PC-3 (cell line): Measurements from ENCODE around the gene UBAC2. TPM values are rescaled to one million over a fixed set of nuclear protein-coding genes. Genes with fewer than 3 reads are reported as not detected.

ENCODE experiments used
- ATAC-seq: fragments of 200-7000 bp; cut with Tn5 transposase; 2 replicates; pipeline ENCODE4 v1.9.1; 2020; ENCODE audit warnings: mild to moderate bottlenecking, moderate library complexity
- BruUV-seq: library from RNA; stranded (reverse); fragments of 400-500 nt; replicated peaks from 2 replicates; lab custom pipeline; 2021; lab: Mats Ljungman, UMichigan
- CTCF ChIA-PET: fragments of 300-600 bp; sonication (Branson Sonifier 250); formaldehyde crosslinking; loops from one replicate; lab custom pipeline; 2022; ENCODE audit warnings: antibody characterized with exemption; lab: Charles Lee
- POLR2A ChIA-PET: fragments of 300-600 bp; sonication (Branson Sonifier 250); formaldehyde crosslinking; loops from one replicate; lab custom pipeline; 2022; ENCODE audit warnings: antibody characterized with exemption; ENCODE audit not compliant: unreplicated experiment; lab: Charles Lee
- DNase-seq: peaks from one replicate; pipeline ENCODE4 v3.0.0-alpha.2; 2015
- H2AFZ ChIP-seq: fragments of 300-600 bp; sonication (generic); 2 replicates; pipeline ENCODE4 v1.6.0; 2016; ENCODE audit warnings: antibody characterized with exemption, low read length
- H3F3A ChIP-seq: fragments of 300-600 bp; sonication (generic); one replicate; pipeline ENCODE4 v1.6.0; 2017; ENCODE audit warnings: antibody characterized with exemption, low read length, control low read depth, mild to moderate bottlenecking; ENCODE audit not compliant: unreplicated experiment
- H3K27ac ChIP-seq: fragments of 300-600 bp; sonication (generic); 2 replicates; pipeline ENCODE4 v1.5.1; 2016; ENCODE audit warnings: mild to moderate bottlenecking, low read length
- H3K27me3 ChIP-seq: fragments of 300-600 bp; sonication (generic); 2 replicates; pipeline ENCODE4 v1.6.1; 2016; ENCODE audit warnings: low read length, mixed read lengths
- H3K36me3 ChIP-seq: fragments of 300-600 bp; sonication (generic); 2 replicates; pipeline ENCODE4 v1.6.1; 2016; ENCODE audit warnings: low read depth, mixed run types, low read length, mixed read lengths
- H3K4me1 ChIP-seq: fragments of 300-600 bp; sonication (generic); 2 replicates; pipeline ENCODE4 v1.5.1; 2016; ENCODE audit warnings: low read length; ENCODE audit not compliant: insufficient read depth
- H3K4me2 ChIP-seq: fragments of 300-600 bp; sonication (generic); 2 replicates; pipeline ENCODE4 v1.6.0; 2016; ENCODE audit warnings: low read length
- H3K4me3 ChIP-seq: fragments of 300-600 bp; sonication (generic); 2 replicates; pipeline ENCODE4 v1.5.1; 2016; ENCODE audit warnings: mild to moderate bottlenecking, low read length, mixed read lengths
- H3K79me2 ChIP-seq: fragments of 300-600 bp; sonication (generic); 2 replicates; pipeline ENCODE4 v1.6.1; 2017; ENCODE audit warnings: low read length, mixed read lengths
- H3K9ac ChIP-seq: fragments of 300-600 bp; sonication (generic); 2 replicates; pipeline ENCODE4 v1.6.0; 2016; ENCODE audit warnings: mild to moderate bottlenecking, low read length
- H3K9me2 ChIP-seq: fragments of 300-600 bp; sonication (generic); replicated peaks from 2 replicates; pipeline ENCODE4 v1.6.1; 2016; ENCODE audit warnings: mixed run types, low read length, mixed read lengths
- H3K9me3 ChIP-seq: fragments of 300-600 bp; sonication (generic); 2 replicates; pipeline ENCODE4 v1.6.1; 2016; ENCODE audit warnings: low read length, mixed read lengths
- H4K20me1 ChIP-seq: fragments of 300-600 bp; sonication (generic); 2 replicates; pipeline ENCODE4 v1.6.1; 2016; ENCODE audit warnings: low read length, mixed read lengths
- CTCF ChIP-seq: fragments of 300-600 bp; sonication (generic); conservative IDR thresholded peaks from 2 replicates; pipeline ENCODE4 v1.5.1; 2017; ENCODE audit warnings: antibody characterized with exemption, low read depth, mild to moderate bottlenecking, low read length
- EZH2 ChIP-seq: fragments of 300-600 bp; sonication (generic); IDR thresholded peaks from one replicate; pipeline ENCODE4 v1.6.1; 2017; ENCODE audit warnings: antibody characterized with exemption, mild to moderate bottlenecking, low read length; ENCODE audit not compliant: unreplicated experiment
- EZH2phosphoT487 ChIP-seq: fragments of 300-600 bp; sonication (generic); IDR thresholded peaks from 2 replicates; pipeline ENCODE4 v1.6.1; 2018; ENCODE audit warnings: mild to moderate bottlenecking, antibody characterized with exemption, low read length, borderline replicate concordance
- intact Hi-C: fragments of 100-400 bp; cut with micrococcal nuclease; formaldehyde crosslinking; loops from 2 replicates; pipeline ENCODE4 v1.9.0; 2023
- total RNA-seq: library from RNA; depleted of rRNA; stranded (reverse); fragments of >200 nt; gene quantifications from 2 replicates; pipeline ENCODE4 v1.2.3, GENCODE V29; 2014

UBAC2 gene
- total RNA-seq, 1 experiment from 2014 or later = 34.5 TPM

GRCh38 chr13:99403458-99403971 lies 202.9 kb downstream of the UBAC2 start:
- ATAC-seq = no peak
- no TSS peak for BruUV-seq
- ChIA-PET POLR2A (no interaction called here), CTCF (no interaction called here)
- intact Hi-C loops = no loop called here
- no peaks in the 10 kb centered on the region for H3K9me2 ChIP-seq
- H3F3A ChIP-seq = no peaks in the 10 kb centered on the region
- no peak for TF ChIP-seq EZH2
- no peaks in the 10 kb centered on the region for H3K4me1 ChIP-seq
- H4K20me1 ChIP-seq = no peaks in the 10 kb centered on the region
- no peaks in the 10 kb centered on the region for H3K27me3 ChIP-seq
- H3K79me2 ChIP-seq = no peaks in the 10 kb centered on the region
- no peak for DNase-seq
- H3K36me3 ChIP-seq = no peaks in the 10 kb centered on the region
- H2AFZ ChIP-seq = no peak overlapping the region
- no peaks in the 10 kb centered on the region for H3K9me3 ChIP-seq
- H3K4me2 ChIP-seq = no peak overlapping the region
- no peak overlapping the region for H3K9ac ChIP-seq
- H3K27ac ChIP-seq = no peak overlapping the region
- no peak overlapping the region for H3K4me3 ChIP-seq

DNA sequence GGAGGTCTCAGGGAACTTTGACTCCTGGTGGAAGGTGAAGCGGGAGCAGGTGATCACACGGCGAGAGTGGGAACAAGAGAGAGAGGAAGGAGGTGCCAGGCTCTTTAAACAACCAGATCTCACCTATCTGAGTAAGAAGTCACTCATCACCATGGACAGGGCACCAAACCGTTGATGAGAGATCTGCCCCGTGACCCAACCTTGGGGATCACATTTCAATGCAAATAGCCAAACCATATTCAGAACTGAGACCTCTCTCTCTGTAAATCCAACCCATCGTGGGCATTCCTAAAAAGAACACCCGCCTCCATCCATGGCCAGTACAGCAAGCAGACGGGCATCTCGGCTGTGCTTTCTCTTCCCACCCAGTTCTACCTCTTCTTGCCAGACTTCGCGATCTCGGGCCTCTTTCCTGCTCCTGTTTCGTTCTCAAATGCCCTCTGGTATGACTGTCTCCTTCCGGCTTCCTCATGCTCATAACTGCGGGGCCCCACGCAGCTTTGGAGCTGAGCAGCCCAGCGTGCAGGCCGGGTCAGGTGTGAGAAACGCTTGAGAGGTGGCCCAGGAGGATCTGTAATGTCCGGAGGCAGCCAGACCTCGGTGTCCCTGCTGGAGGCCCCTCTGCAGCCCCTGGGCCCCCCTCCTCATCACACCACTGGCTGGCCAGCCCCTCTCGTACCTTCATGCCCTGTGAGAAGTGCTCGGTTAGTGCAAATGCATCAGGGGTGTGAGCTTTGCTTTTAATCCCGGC lies 203.5 kb downstream of the UBAC2 start:
- no peak overlapping the region for H2AFZ ChIP-seq
- no peak overlapping the region for H3K4me2 ChIP-seq
- H3K9me3 ChIP-seq = no peaks in the 10 kb centered on the region
- H3K79me2 ChIP-seq = no peaks in the 10 kb centered on the region
- no peaks in the 10 kb centered on the region for H4K20me1 ChIP-seq
- TF ChIP-seq CTCF = no peak
- no peak for TF ChIP-seq EZH2
- no peak for TF ChIP-seq EZH2phosphoT487
- H3K4me3 ChIP-seq = no peak overlapping the region
- no peak overlapping the region for H3K9ac ChIP-seq
- H3K4me1 ChIP-seq = no peaks in the 10 kb centered on the region
- no peaks in the 10 kb centered on the region for H3K27me3 ChIP-seq
- no peaks in the 10 kb centered on the region for H3K9me2 ChIP-seq
- intact Hi-C loops = no loop called here
- ATAC-seq (no peak), DNase-seq (peak; percentile 7)
- ChIA-PET CTCF (no interaction called here), POLR2A (no interaction called here)
- no peak overlapping the region for H3K27ac ChIP-seq
- no peaks in the 10 kb centered on the region for H3F3A ChIP-seq
- no TSS peak for BruUV-seq
- no peaks in the 10 kb centered on the region for H3K36me3 ChIP-seq

DNA sequence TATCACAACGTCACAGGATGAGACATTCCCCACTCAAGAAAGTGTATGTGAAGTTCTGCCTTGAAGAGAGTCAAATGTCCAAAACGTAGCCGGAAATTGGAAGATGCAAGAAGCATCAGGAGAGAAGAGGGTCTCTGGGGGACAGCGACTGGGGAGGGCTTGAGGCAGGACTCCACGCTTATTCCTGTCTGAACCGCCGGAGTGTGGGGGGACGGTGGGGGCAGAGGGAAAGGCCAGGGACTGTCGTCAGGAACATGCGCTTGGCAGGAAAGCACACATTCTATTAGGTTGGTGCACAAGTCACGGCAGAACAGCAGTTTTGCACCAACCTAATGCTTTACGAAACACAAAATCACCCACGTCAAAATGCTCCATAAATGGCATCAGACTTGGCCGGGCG lies 205.3 kb downstream of the UBAC2 start:
- ChIA-PET POLR2A (no interaction called here), CTCF (no interaction called here)
- no peaks in the 10 kb centered on the region for H4K20me1 ChIP-seq
- no peaks in the 10 kb centered on the region for H3K9me3 ChIP-seq
- TF ChIP-seq EZH2phosphoT487 (no peak), EZH2 (no peak), CTCF (no peak)
- no peak overlapping the region for H3K27ac ChIP-seq
- no peak overlapping the region for H2AFZ ChIP-seq
- no peaks in the 10 kb centered on the region for H3K79me2 ChIP-seq
- no peaks in the 10 kb centered on the region for H3K9me2 ChIP-seq
- ATAC-seq = no peak
- intact Hi-C loops = no loop called here
- H3K4me2 ChIP-seq = no peak overlapping the region
- H3K36me3 ChIP-seq = no peaks in the 10 kb centered on the region
- DNase-seq = no peak
- H3K4me1 ChIP-seq = no peaks in the 10 kb centered on the region
- no peak overlapping the region for H3K4me3 ChIP-seq
- no peak overlapping the region for H3K9ac ChIP-seq
- H3K27me3 ChIP-seq = no peaks in the 10 kb centered on the region
- H3F3A ChIP-seq = no peaks in the 10 kb centered on the region
- BruUV-seq = no TSS peak
